ENCODE measurements around the gene DVL2. TPM values are rescaled to one million over a fixed set of nuclear protein-coding genes. Genes with fewer than 3 reads are reported as not detected.

Gene DVL2
- total RNA-seq, 1 experiment from 2014 or later: 82.9 TPM

GRCh38 chr17:7281953-7282751 lies 47.8 kb upstream of the DVL2 start:
- no peak overlapping the region for H3K27ac ChIP-seq (ENCODE audit: insufficient read length, low read depth, low read length)

More at GRCh38 chr17:7281953-7282751, 47.8 kb upstream of the DVL2 start:
- no peak overlapping the region for H4K91ac ChIP-seq (ENCODE audit: insufficient read length, low read depth, low read length)
- no peaks in the 10 kb centered on the region for H3K79me1 ChIP-seq (ENCODE audit: insufficient read depth, low read depth, low read length, poor library complexity, severe bottlenecking)
- no peak overlapping the region for H2BK5ac ChIP-seq (ENCODE audit: insufficient read length, low read length)
- H3K9ac ChIP-seq (ENCODE audit: extremely low read depth, insufficient read length, low read length): peak overlapping the region; percentile 41
- H3K4me1 ChIP-seq (ENCODE audit: insufficient read depth, low read length): peaks cover 4% of the 10 kb centered on the region; the same call in 1 of the 2 replicates
- no peak overlapping the region for H3K18ac ChIP-seq (ENCODE audit: insufficient read length, low read depth, low read length)
- H3K4me1 Mint-ChIP-seq: peaks cover 16 to 23% of the 10 kb centered on the region in 2 experiments
- H2AFZ ChIP-seq (ENCODE audit: low read length): no peak overlapping the region
- H3K14ac ChIP-seq (ENCODE audit: insufficient read depth, low read length): peak overlapping the region; percentile 55; the same call in 1 of the 2 replicates
- no peaks in the 10 kb centered on the region for H3K9me3 Mint-ChIP-seq
- no peak overlapping the region for H4K5ac ChIP-seq (ENCODE audit: insufficient read length, low read depth, low read length)
- no peak overlapping the region for H2BK12ac ChIP-seq (ENCODE audit: insufficient read length, low read depth, low read length)
- no peak for TF ChIP-seq CTCF (conservative IDR thresholded peaks at IDR 0.05)
- H3K36me3 Mint-ChIP-seq (ENCODE audit: insufficient read depth in 1 of 3, low read depth in 3 of 3): peaks cover 2 to 16% (median 11%) of the 10 kb centered on the region in 3 experiments; a peak in 5 of 7 replicates
- no peak overlapping the region for H3K56ac ChIP-seq (ENCODE audit: insufficient read length, low read depth, low read length)
- WGBS (ENCODE audit: extremely low coverage, insufficient read length, low lambda C conversion rate): no CpG with 5 or more reads among the region's 43 CpGs
- H2BK20ac ChIP-seq (ENCODE audit: low read depth, low read length, poor library complexity, severe bottlenecking): no peak overlapping the region
- no peak overlapping the region for H3K4ac ChIP-seq (ENCODE audit: low read depth, low read length)
- no peak overlapping the region for H3K27ac Mint-ChIP-seq
- peak overlapping the region; percentile 75 for H3K4me2 ChIP-seq (ENCODE audit: insufficient read depth, insufficient read length, low read length)
- peaks cover 12% of the 10 kb centered on the region for H3K23me2 ChIP-seq (ENCODE audit: insufficient read length, low read depth, low read length, poor library complexity, severe bottlenecking)
- H3K79me2 ChIP-seq (ENCODE audit: insufficient read depth, low read length): no peaks in the 10 kb centered on the region
- H2AK5ac ChIP-seq (ENCODE audit: insufficient read length, low read length): no peak overlapping the region
- H4K20me1 ChIP-seq (ENCODE audit: control insufficient read depth, insufficient read depth, insufficient read length): no peaks in the 10 kb centered on the region
- peaks cover 13% of the 10 kb centered on the region for H3K27me3 Mint-ChIP-seq (ENCODE audit: low read depth)
- peak; percentile 64 for DNase-seq
- H4K8ac ChIP-seq (replicated peaks; ENCODE audit: insufficient read length, low read depth, low read length): no peak overlapping the region
- no peak overlapping the region for H3T11ph ChIP-seq (ENCODE audit: low read length)
- H3K4me3 Mint-ChIP-seq: peak overlapping the region; percentile 76 to 92
- no peaks in the 10 kb centered on the region for H3K27me3 ChIP-seq (ENCODE audit: insufficient read depth, low read length)
- no peak overlapping the region for H3K23ac ChIP-seq (ENCODE audit: insufficient read length, low read depth, low read length)
- H2BK120ac ChIP-seq (ENCODE audit: low read depth, low read length, poor library complexity, severe bottlenecking): no peak overlapping the region
- no peaks in the 10 kb centered on the region for H3K9me3 ChIP-seq (ENCODE audit: control insufficient read depth, low read depth, low read length)
- no peak overlapping the region for H2BK15ac ChIP-seq (ENCODE audit: low read depth, low read length)

Measured in H9 (cell line).